ENCODE measurements around the gene DDIT3. TPM values are rescaled to one million over a fixed set of nuclear protein-coding genes. Genes with fewer than 3 reads are reported as not detected.

Gene DDIT3
- polyA plus RNA-seq, 1 experiment: 64.9 TPM

- DNase-seq (ENCODE audit: low read depth, low spot score): no peak
Observed at GRCh38 chr12:57535764-57536596, 15.7 kb upstream of the DDIT3 start.

GRCh38 chr12:57534991-57535543, 14.8 kb upstream of the DDIT3 start:
- ChIA-PET POLR2A (interaction anchor here (0.5 to 1.5 kb wide), 2 partner anchors 10 to 125 kb away, joined by 3 to 6 read pairs; no protein-coding TSS in a partner anchor), CTCF (no interaction called here)

More at GRCh38 chr12:57535764-57536596, 15.7 kb upstream of the DDIT3 start:
- ChIA-PET POLR2A (interaction anchor here (0.5 to 1.5 kb wide), 2 partner anchors 11 to 126 kb away, joined by 3 to 6 read pairs; no protein-coding TSS in a partner anchor), CTCF (no interaction called here)
- no peak for TF ChIP-seq CTCF (IDR thresholded peaks at IDR 0.05; ENCODE audit: low read depth, low read length)
- Histone ChIP-seq H3K27ac (ENCODE audit: low read depth, low read length) (no peak overlapping the region), H3K4me3 (ENCODE audit: low read depth, low read length) (no peak overlapping the region), H3K9me3 (ENCODE audit: control insufficient read depth, insufficient read depth, low read length) (no peaks in the 10 kb centered on the region), H3K27me3 (ENCODE audit: control insufficient read depth, insufficient read depth, low read length) (no peaks in the 10 kb centered on the region)

GRCh38 chr12:57534250-57534649, 13.9 kb upstream of the DDIT3 start:
- DNase-seq (ENCODE audit: low read depth, low spot score): no peak
- Histone ChIP-seq H3K4me3 (ENCODE audit: low read depth, low read length) (no peak overlapping the region), H3K27ac (ENCODE audit: low read depth, low read length) (no peak overlapping the region), H3K27me3 (ENCODE audit: control insufficient read depth, insufficient read depth, low read length) (no peaks in the 10 kb centered on the region), H3K9me3 (ENCODE audit: control insufficient read depth, insufficient read depth, low read length) (no peaks in the 10 kb centered on the region)
- ChIA-PET POLR2A (interaction anchor here (0.7 kb wide), 1 partner anchor 10 kb away, joined by 3 read pairs; no protein-coding TSS in a partner anchor), CTCF (no interaction called here)
- no peak for TF ChIP-seq CTCF (IDR thresholded peaks at IDR 0.05; ENCODE audit: low read depth, low read length)

More at GRCh38 chr12:57534991-57535543, 14.8 kb upstream of the DDIT3 start:
- Histone ChIP-seq H3K27me3 (ENCODE audit: control insufficient read depth, insufficient read depth, low read length) (no peaks in the 10 kb centered on the region), H3K27ac (ENCODE audit: low read depth, low read length) (no peak overlapping the region), H3K4me3 (ENCODE audit: low read depth, low read length) (no peak overlapping the region), H3K9me3 (ENCODE audit: control insufficient read depth, insufficient read depth, low read length) (no peaks in the 10 kb centered on the region)
- TF ChIP-seq CTCF (IDR thresholded peaks at IDR 0.05; ENCODE audit: low read depth, low read length): no peak
- DNase-seq (ENCODE audit: low read depth, low spot score): no peak

- Histone ChIP-seq H3K27ac (ENCODE audit: low read depth, low read length) (no peak overlapping the region), H3K4me3 (ENCODE audit: low read depth, low read length) (no peak overlapping the region), H3K9me3 (ENCODE audit: control insufficient read depth, insufficient read depth, low read length) (no peaks in the 10 kb centered on the region), H3K27me3 (ENCODE audit: control insufficient read depth, insufficient read depth, low read length) (no peaks in the 10 kb centered on the region)
- ChIA-PET POLR2A (interaction anchor here (1.6 kb wide), 1 partner anchor 9 kb away, joined by 8 read pairs; no protein-coding TSS in a partner anchor), CTCF (no interaction called here)
- DNase-seq (ENCODE audit: low read depth, low spot score): no peak
- TF ChIP-seq CTCF (IDR thresholded peaks at IDR 0.05; ENCODE audit: low read depth, low read length): no peak
Observed at GRCh38 chr12:57533108-57533507, 12.8 kb upstream of the DDIT3 start.

- Histone ChIP-seq H3K27me3 (ENCODE audit: control insufficient read depth, insufficient read depth, low read length) (no peaks in the 10 kb centered on the region), H3K9me3 (ENCODE audit: control insufficient read depth, insufficient read depth, low read length) (no peaks in the 10 kb centered on the region), H3K4me3 (ENCODE audit: low read depth, low read length) (no peak overlapping the region), H3K27ac (ENCODE audit: low read depth, low read length) (no peak overlapping the region)
- TF ChIP-seq CTCF (IDR thresholded peaks at IDR 0.05; ENCODE audit: low read depth, low read length): no peak
- POLR2A ChIA-PET: interaction anchor here (1.6 kb wide), 1 partner anchor 8 kb away, joined by 8 read pairs; no protein-coding TSS in a partner anchor
- no peak for DNase-seq (ENCODE audit: low read depth, low spot score)
- CTCF ChIA-PET: no interaction called here
Observed at GRCh38 chr12:57531836-57532235, 11.5 kb upstream of the DDIT3 start.
